ENCODE results near the gene RNF220.

- TF ChIP-seq CTCF (IDR thresholded peaks at IDR 0.05) (no peak), SIN3A (IDR thresholded peaks at IDR 0.05; ENCODE audit: borderline replicate concordance, low read depth, low read length) (no peak), POLR2AphosphoS5 (IDR thresholded peaks at IDR 0.05; ENCODE audit: low read depth, low read length) (no peak), RXRA (IDR thresholded peaks at IDR 0.05; ENCODE audit: borderline replicate concordance, low read depth) (no peak), REST (IDR thresholded peaks at IDR 0.05; ENCODE audit: low read depth, low read length) (no peak), SMC3 (IDR thresholded peaks at IDR 0.05; ENCODE audit: low read depth, low read length) (no peak), YY1 (IDR thresholded peaks at IDR 0.05; ENCODE audit: low read depth) (no peak), USF2 (IDR thresholded peaks at IDR 0.05; ENCODE audit: borderline replicate concordance, low read depth, low read length) (no peak)
These were observed 231.1 kb downstream of the RNF220 start for GRCh38 chr1:44636083-44636687.

Measured in SK-N-SH (cell line).